HG02938 (cell line): ENCODE results near the gene RAB25.

Source experiments
- ATAC-seq: cut with Tn5 transposase; IDR thresholded peaks from one replicate; pipeline ENCODE4 v1.9.1; 2021; ENCODE audit warnings: mild to moderate bottlenecking, moderate library complexity; ENCODE audit not compliant: unreplicated experiment

RAB25 gene

GRCh38 chr1:156100205-156100995 is 39.4 kb downstream of the RAB25 start:
- ATAC-seq, result no peak

DNA sequence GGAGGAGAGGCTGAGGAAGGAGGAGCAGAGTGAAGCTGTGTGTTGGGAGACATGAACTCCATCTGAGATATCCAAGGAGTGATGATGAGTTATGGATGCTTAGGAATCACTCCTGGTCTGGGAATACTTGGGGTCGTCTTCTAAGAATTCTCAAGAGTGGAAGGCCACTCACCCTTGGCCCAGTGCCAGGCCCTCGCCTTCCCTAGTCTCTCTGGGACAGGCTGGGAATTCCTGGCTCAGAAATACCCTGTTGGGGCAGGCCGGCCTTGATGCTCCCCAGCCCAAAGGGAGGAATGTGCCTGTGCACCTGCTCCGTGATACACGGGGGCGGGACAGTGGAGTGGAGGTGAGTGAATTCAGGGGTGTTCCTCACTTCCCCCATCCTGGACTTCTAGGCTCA is 40.9 kb downstream of the RAB25 start:
- ATAC-seq, result no peak

DNA sequence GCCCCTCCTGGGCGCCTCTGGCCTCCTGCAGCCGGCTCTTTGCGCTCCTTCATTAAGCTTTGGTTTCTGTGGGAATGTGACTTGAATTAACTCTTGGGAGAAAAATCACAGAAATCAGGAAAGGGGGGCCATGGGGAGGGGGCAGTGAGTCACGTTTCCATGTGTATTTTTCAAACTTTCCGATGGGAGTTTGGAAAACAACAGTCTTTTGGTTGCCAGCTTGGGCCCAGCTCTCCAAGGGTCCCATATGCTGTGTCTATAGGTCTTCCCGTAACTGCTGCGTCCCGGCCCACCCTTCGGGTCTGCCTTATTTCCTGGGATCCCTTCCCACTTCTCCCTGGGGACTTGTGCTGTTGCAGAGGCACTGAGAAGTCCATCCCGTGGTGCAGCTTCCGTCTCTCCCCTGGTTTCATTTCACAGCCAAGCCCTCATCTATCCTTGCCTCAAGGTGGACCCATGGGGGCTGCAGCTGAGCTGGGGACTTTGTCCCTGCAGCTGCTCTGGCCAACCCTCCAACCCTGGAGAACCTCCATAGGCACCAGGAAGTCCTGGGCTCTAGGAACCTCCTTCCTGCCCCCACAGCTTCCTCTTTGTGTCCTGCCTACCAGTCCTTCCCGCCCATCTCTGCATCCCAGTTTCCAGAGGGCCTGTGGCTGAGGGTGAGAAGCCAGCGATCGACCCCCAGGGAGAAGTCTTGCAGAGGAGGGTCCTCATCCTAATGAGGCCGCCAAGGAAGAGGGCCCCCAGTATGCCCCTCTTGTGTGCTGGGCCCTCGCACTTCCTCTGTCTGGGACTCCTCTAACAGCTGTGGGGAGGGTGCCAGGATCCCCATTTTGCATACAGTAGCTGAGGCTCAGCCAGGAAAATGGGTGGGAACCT is 41.9 kb downstream of the RAB25 start:
- no peak for ATAC-seq

GRCh38 chr1:156103521-156103947 is 42.6 kb downstream of the RAB25 start:
- no peak for ATAC-seq

DNA sequence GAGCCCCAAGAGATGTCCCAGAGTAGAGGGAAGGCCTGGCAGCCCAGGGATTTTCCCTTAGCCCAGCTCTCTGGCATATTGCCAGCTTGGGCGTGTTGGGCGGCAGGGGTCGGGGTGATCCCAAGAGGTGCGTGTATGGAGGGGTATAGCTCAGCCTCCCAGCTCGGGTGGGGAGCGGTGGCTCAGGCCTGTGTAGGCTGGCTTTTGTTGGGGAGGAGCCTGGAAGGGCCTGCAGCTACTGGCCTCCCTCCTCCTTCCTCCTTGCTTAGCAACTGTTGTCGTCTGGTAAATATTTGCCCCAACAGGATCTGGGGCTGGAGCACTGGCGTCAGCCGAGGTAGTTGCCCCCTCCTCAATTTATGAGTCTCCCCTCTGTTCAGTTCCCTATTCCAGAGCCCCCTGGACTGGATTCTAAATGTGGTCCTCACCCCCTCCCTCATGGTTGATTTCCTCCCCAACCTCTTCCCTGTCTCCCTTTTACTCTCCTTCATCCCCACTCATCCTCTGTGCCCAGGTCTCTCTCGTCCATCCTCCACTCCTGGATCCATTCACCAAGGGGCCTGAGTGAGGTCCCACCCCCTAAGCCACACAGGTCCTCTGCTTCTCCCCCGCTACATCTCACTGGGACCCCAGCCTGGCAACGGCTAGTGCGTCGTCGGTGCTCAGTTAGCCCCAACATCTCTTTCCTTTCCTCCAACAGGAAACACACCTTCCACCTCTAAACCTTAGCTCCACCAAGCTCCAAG is 43.3 kb downstream of the RAB25 start:
- ATAC-seq, result no peak

- no peak for ATAC-seq
These were observed 44.2 kb downstream of the RAB25 start for GRCh38 chr1:156104861-156105832.

DNA sequence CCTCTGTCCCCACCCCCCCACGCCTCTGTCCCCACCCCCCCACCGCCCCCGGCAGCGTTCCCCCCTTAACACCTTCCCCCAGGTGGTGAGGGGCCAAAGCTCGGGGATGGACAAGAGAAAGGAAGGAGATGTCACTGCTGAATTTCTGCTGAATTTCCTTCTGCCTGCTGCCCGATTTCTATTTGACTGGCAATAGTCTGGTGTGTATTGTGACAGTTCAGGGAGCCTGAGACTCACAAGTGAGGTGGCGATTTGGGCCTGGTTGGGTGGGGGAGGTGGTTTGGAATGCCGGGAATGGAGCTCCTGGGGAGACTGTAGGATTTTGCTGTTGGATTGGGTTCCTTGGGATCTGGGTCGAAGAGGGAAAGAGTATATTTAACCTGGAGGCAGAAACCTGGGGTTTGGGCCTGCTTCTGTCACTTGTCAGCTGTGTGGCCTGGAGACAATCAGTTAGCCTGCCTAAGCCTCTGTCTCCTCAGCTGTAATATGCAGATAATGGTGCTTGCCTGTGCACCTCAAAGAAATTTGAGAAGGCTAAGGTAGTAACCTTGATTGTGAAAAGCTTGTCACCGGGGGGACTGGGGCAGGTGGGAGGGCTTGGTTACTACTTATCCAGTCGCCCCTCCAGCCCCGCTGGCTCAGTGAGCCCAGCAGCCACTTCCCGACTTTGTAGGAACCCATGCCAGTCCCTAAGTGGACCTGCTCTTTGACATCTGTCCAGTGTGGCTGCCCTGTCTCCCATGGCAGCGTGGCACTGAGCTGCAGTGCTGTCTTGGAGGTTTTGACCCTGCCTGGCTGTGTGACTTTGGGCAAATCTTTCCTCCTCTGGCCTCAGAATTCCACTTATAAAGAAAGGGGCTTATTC is 45.9 kb downstream of the RAB25 start:
- no peak for ATAC-seq

DNA sequence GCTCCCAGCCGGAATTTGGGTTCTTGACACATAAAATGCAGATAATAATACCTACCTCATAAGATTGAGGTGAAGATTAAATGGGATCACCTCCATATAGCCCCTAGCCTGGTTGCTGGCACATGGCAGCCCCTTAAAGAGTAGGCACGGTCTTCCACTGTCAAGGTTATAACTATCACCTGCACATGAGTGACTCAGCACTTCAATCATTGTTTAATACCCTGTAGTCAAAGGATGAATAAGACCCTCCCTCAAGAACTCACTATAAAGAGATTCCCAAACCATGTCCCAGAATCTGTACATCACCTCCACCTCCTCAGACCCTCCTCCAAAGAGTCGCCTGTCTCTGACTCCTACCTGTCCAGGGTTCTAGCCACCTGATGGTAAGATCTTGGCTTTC is 47.1 kb downstream of the RAB25 start:
- no peak for ATAC-seq

DNA sequence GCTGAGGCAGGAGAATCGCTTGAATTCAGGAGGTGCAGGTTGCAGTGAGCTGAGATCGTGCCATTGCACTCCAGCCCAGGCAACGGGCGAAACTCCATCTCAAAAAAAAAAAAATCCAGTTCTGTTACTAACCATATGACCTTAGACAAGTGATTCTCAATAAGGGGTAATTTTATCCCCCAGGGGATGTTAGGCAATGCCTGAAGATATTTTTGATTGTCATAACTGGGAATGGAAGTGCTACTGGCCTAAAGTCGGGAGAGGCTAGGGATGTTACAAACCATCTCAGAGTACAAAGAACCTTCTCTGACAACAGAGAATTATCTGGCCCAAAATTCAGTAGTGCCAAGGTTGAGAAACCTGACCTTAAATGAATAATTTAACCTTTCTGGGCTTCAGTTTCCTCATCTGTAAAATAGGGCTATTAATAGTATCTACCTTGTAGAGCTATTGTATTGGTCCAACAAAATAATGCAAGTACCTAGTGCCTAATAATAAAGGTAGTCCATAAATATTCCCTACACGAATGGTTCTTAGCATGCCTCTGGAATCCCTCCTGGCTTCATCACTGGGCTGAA is 47.8 kb downstream of the RAB25 start:
- ATAC-seq, result no peak

DNA sequence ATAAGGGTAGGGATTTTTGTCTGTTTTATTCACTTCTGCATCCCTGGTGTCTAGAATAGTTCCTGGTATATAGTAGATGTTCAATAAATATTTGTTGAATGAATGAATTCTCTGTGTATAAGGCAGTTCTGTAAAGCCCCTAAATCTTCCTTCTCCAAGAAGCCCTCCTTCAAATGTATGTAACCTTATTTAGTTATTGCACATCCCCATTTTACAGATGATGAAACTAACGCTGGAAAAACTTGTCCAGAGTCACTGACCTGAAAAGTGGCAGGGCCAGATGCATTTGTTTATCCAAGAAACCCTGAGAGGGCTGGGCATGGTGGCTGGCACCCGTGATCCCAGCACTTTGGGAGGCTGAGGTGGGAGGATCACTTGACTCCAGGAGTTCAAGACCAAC is 49.3 kb downstream of the RAB25 start:
- ATAC-seq, result no peak

GRCh38 chr1:156111355-156111962 is 50.5 kb downstream of the RAB25 start:
- no peak for ATAC-seq

DNA sequence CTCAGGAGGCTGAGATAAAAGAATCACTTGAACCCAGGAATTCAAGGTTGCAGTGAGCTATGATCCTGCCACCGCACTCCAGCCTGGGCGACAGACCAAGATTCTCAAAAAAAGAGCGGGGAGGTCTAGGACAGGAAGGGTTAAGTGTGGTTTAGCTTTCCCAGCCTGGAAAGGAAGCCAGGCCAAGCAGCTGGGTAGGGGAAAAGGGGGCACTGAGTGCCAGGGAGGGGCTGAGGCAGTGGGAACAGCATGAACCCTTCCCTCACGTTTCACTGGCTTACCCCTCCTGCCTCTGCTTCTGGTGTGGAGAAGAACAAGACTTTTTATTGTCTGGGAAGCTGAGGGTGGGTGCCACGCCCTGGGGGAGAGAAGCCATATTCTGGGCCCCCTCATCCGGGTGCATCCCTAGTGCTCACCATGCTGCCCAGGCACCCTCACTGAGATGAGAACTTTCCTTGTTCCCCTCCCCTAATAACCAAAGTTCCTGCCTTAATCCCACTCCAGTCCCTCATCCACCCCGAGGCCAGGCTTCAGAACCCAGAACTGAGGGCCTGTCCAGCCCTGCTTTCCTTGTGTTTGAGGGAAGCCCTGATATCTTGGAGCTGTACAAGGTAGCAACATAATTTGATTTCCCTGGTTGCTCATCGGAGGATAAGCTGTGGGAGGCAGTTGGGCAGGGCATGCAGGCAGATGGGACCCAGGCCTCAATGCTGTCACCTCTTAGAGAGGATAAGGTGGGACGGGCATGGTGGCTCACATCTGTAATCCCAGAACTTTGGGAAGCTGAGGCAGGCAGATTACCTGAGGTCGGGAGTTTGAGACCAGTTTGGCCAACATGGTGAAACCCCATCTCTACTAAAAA is 51.5 kb downstream of the RAB25 start:
- ATAC-seq, result no peak

GRCh38 chr1:156113282-156113950 is 52.5 kb downstream of the RAB25 start:
- no peak for ATAC-seq

GRCh38 chr1:156114101-156114918 is 53.4 kb downstream of the RAB25 start, which contains the start of gene LMNA:
LMNA (plus strand) TSS chr1:156114711; CDS start chr1:156114919, 208 bp downstream.
- ATAC-seq, result peak; percentile 78

GRCh38 chr1:156114919-156115513 is 54.1 kb downstream of the RAB25 start:
- no peak for ATAC-seq
